GM20431 (cell line): Measurements from ENCODE around the gene ENPP1.

Experiments
- in situ Hi-C: fragments of 300-500 bp; cut with MseI, MboI; formaldehyde crosslinking; loops from one replicate; pipeline ENCODE4 v1.15.0; 2020; ENCODE audit warnings: low sequenced_read_pairs; ENCODE audit not compliant: unreplicated experiment

Gene ENPP1

GRCh38 chr6:131937226-131937625 lies 129.4 kb downstream of the ENPP1 start:
- in situ Hi-C loops: loop anchor here (25.0 kb wide), 1 partner anchor 275 kb away; no protein-coding TSS in a partner anchor

- in situ Hi-C loops: loop anchor here (25.0 kb wide), 1 partner anchor 274 kb away; no protein-coding TSS in a partner anchor
Observed at GRCh38 chr6:131937703-131938631, 130.1 kb downstream of the ENPP1 start.
